ENCODE measurements around the gene PPY. TPM values are rescaled to one million over a fixed set of nuclear protein-coding genes. Genes with fewer than 3 reads are reported as not detected.
A peak's percentile ranks its signal among the peaks of the same experiment; 100 is the strongest.

The PPY gene
- not detected for total RNA-seq

- Mint-ChIP-seq H3K4me1 (peaks cover 10% of the 10 kb centered on the region), H3K4me3 (no peak within 1 kb of the TSS), H3K9me3 (ENCODE audit: low read depth) (no peaks in the 10 kb centered on the region), H3K27me3 (peaks cover 8% of the 10 kb centered on the region), H3K27ac (no peak within 1 kb of the TSS), H3K36me3 (ENCODE audit: low read depth) (no peaks in the 10 kb centered on the region)
- CTCF ChIA-PET, result interaction anchor here (1.2 to 5.1 kb wide), 5 partner anchors 16 to 53 kb away, joined by 3 to 59 read pairs (median 20); no protein-coding TSS in a partner anchor
- DNase-seq (no peak), ATAC-seq (no peak)
- POLR2A ChIA-PET, result no interaction called here
- intact Hi-C loops (cut with DNase I, micrococcal nuclease), result no loop called here
Measured at GRCh38 chr17:43942051-43942685, at the start of gene PPY. PPY (minus strand) TSS chr17:43942476; CDS start chr17:43941654, 822 bp downstream.

DNA sequence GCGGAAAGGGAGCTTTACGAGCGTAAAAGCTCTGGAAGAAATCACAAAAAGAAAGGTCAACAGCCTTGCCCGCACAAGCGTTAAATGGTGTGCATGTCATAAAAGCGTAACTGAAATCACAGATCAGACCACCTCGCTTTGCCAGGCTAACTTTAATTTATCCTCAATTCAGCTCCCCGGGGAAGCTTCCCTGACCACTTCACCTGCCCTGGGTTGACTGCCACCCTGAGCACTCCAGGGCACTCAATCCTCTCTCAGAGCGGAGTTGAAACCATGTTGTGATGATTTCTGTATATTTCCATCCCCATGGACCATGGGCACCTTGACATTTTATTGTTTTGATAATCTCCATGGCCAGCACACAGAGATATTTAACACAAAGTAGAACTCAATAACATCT is 46.0 kb upstream of the PPY start:
- intact Hi-C loops (cut with DNase I, micrococcal nuclease), result no loop called here
- peaks cover 2% of the 10 kb centered on the region for H3K4me1 Mint-ChIP-seq
- peaks cover 23% of the 10 kb centered on the region for H3K27me3 Mint-ChIP-seq
- H3K4me3 Mint-ChIP-seq, result no peak overlapping the region
- ATAC-seq (no peak), DNase-seq (no peak)
- ChIA-PET CTCF (interaction anchor here (0.7 kb wide), 4 partner anchors 9 to 423 kb away, joined by 3 read pairs; no protein-coding TSS in a partner anchor), POLR2A (interaction anchor here (0.6 kb wide), 1 partner anchor 233 kb away, joined by 3 read pairs; no protein-coding TSS in a partner anchor)
- no peak overlapping the region for H3K27ac Mint-ChIP-seq
- no peaks in the 10 kb centered on the region for H3K36me3 Mint-ChIP-seq (ENCODE audit: low read depth)
- H3K9me3 Mint-ChIP-seq (ENCODE audit: low read depth), result no peaks in the 10 kb centered on the region

DNA sequence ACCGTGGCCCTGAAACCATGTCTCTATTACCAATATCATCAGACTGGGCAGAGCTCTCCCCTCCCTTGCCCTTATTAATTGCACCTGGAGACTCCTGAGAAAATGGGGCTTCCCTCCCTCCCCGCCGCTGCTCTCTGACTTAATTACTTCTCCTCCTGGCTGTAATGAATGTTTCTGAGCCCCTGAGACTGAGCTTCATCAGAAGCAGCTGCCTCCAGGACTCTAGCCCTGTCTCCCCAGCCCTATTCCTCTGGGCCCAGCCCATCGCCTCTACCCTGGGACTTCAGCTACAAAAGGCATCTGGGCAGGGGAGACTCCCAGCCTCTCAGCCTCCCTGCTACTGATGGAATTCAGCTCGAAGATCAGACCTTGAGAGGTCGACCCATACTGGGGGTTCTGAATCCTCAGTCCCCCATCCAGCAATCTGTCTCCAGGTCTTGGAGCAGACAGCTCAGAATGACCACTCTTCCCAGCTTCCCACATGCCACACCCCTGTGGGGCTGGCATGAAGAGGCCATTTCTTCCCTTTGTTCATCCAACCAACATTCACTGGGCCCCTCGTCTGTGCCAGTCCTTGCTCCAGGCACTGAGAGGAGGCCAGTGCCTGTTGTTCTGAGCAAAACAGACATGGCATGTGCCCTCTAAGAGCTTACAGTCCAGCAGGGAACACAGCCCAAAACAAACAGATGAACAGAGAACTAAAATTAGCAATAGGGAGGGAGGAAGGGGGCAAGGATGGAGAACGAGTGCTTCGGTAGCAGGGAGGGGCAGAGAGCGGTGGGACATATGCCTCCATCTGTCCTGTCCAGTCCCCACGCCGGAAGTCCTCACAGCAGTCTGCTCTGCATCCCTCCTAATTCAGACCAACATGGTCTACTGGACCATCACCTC is 45.1 kb upstream of the PPY start:
- H3K27me3 Mint-ChIP-seq, result peaks cover 27% of the 10 kb centered on the region
- H3K4me1 Mint-ChIP-seq, result peaks cover 4% of the 10 kb centered on the region
- H3K36me3 Mint-ChIP-seq (ENCODE audit: low read depth), result no peaks in the 10 kb centered on the region
- intact Hi-C loops (cut with DNase I, micrococcal nuclease), result no loop called here
- no peak overlapping the region for H3K4me3 Mint-ChIP-seq
- ATAC-seq (no peak), DNase-seq (no peak)
- H3K27ac Mint-ChIP-seq, result no peak overlapping the region
- CTCF ChIA-PET, result interaction anchor here (0.6 to 1.3 kb wide), 4 partner anchors 8 to 299 kb away, joined by 3 to 4 read pairs (median 3); no protein-coding TSS in a partner anchor
- POLR2A ChIA-PET, result no interaction called here
- H3K9me3 Mint-ChIP-seq (ENCODE audit: low read depth), result no peaks in the 10 kb centered on the region

DNA sequence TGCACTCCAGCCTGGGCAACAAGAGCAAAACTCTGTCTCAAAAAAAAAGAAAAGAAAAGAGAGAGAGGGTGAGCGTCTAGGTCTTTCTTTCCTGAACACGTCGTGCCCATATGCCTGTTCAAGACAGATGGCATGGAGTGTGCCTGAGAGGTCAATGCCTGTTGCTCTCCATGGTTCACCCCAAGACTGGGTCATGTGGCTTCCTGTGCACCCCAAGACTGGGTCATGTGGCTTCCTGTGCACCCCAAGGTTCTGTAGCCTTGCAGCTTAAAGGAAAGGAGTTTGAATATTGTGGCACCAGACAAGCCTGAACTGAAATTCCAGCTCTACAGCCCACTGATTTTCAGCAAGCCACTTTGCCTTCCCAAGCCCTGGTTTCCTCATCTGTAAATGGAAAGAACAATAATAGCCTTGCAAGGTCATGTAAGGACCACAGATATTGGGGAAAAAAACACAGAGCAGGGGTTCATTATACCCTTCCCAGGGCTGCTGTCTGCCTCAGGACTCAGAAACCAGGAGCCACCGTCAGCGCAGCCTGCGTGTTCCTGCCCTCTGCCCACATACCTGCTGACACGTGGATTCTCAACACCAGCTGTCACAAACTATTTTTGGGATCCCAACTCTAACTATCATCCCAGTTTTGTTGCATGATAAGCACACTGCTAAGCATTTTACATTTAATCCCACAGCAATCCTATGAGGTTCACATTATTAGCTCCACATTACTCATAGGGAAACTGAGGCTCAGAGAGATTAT is 44.1 kb upstream of the PPY start:
- H3K27ac Mint-ChIP-seq, result no peak overlapping the region
- no peak overlapping the region for H3K4me3 Mint-ChIP-seq
- ChIA-PET POLR2A (no interaction called here), CTCF (interaction anchor here (0.6 to 1.3 kb wide), 4 partner anchors 11 to 300 kb away, joined by 3 to 4 read pairs (median 3); partner anchors contain the start of gene PPY)
- ATAC-seq (no peak), DNase-seq (no peak)
- peaks cover 34% of the 10 kb centered on the region for H3K27me3 Mint-ChIP-seq
- intact Hi-C loops (cut with DNase I, micrococcal nuclease), result no loop called here
- H3K9me3 Mint-ChIP-seq (ENCODE audit: low read depth), result no peaks in the 10 kb centered on the region
- H3K4me1 Mint-ChIP-seq, result peaks cover 4% of the 10 kb centered on the region
- no peaks in the 10 kb centered on the region for H3K36me3 Mint-ChIP-seq (ENCODE audit: low read depth)

DNA sequence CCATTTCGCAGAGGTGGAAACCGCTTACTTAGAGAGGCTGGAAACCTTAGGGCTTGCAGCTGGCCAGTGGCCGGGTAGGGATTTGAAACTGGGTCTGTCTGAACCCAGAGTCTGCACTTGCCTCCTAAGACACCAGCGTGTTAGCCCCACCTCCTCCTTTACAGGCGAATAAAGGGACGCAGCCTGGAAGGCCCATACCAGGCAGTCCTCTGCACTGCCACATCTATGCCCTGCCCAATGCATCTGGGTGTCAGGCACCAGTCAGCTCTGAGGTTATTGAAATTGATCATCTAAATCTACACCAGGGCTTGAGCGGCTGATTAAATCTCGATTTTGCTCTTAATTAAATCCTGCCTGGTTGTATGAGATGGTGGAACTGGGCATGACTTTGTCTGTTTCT is 42.2 kb upstream of the PPY start:
- ATAC-seq (no peak), DNase-seq (no peak)
- ChIA-PET CTCF (interaction anchor here (0.8 to 1.4 kb wide), 3 partner anchors 10 to 627 kb away, joined by 3 to 5 read pairs (median 3); no protein-coding TSS in a partner anchor), POLR2A (interaction anchor here (0.6 kb wide), 1 partner anchor 90 kb away, joined by 3 read pairs; no protein-coding TSS in a partner anchor)
- Mint-ChIP-seq H3K4me1 (peaks cover 4% of the 10 kb centered on the region), H3K36me3 (ENCODE audit: low read depth) (no peaks in the 10 kb centered on the region), H3K27me3 (peaks cover 41% of the 10 kb centered on the region), H3K9me3 (ENCODE audit: low read depth) (no peaks in the 10 kb centered on the region), H3K27ac (no peak overlapping the region), H3K4me3 (no peak overlapping the region)
- intact Hi-C loops (cut with DNase I, micrococcal nuclease), result no loop called here

DNA sequence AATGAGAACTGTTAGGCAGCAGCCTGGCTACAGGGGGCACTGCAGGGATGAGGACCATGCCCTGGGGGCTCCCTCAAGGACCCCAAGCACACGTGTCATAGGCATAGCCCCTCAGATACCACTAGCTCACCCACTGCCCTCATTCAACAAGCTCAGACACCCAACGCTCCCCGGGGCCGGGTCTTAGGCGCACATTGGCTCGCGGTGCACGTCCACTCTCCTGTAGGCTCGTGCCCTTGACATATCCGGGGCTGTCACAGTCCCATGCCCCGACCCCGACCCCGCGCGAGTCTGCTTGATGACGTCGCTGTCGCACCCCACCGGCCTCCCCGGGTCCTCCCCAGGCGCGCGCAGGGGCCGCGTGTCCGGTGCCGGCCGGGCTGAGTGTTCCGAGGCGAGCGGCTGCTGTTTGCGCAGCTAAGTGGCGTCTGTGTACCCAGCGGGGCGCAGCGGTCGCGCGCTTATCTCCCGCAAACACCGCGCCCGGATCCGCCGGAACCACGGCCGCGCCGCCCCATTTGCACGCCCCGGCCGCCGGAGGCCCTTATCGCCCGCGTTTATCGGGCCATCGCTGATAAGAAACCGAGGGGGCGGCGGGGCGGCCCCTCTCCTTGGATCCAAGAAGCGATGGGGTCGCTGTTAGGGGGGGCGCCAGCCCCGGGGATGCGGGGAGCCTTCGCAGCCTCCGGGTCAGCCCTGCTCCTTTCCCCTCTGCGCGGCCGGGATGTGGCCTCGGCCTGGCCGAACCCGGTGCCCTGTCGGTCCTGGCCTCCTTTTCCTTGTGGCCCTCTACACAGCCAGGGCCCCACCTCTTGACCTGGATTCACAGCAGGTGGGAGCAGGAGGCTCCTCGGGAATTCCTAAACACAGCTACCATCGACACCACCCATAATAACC is 41.5 kb upstream of the PPY start:
- no peaks in the 10 kb centered on the region for H3K9me3 Mint-ChIP-seq (ENCODE audit: low read depth)
- intact Hi-C loops (cut with DNase I, micrococcal nuclease), result no loop called here
- H3K4me3 Mint-ChIP-seq, result no peak overlapping the region
- H3K27ac Mint-ChIP-seq, result no peak overlapping the region
- H3K36me3 Mint-ChIP-seq (ENCODE audit: low read depth), result no peaks in the 10 kb centered on the region
- DNase-seq (peak; percentile 28), ATAC-seq (no peak)
- H3K27me3 Mint-ChIP-seq, result peaks cover 41% of the 10 kb centered on the region
- ChIA-PET POLR2A (interaction anchor here (0.6 kb wide), 1 partner anchor 91 kb away, joined by 3 read pairs; no protein-coding TSS in a partner anchor), CTCF (interaction anchor here (0.8 to 1.6 kb wide), 9 partner anchors 10 to 626 kb away, joined by 3 to 5 read pairs (median 3); no protein-coding TSS in a partner anchor)
- peaks cover 4% of the 10 kb centered on the region for H3K4me1 Mint-ChIP-seq

- H3K36me3 Mint-ChIP-seq (ENCODE audit: low read depth), result no peaks in the 10 kb centered on the region
- H3K4me3 Mint-ChIP-seq, result no peak overlapping the region
- ChIA-PET POLR2A (no interaction called here), CTCF (interaction anchor here (1.0 to 1.6 kb wide), 5 partner anchors 13 to 58 kb away, joined by 3 to 4 read pairs (median 3); no protein-coding TSS in a partner anchor)
- peaks cover 41% of the 10 kb centered on the region for H3K27me3 Mint-ChIP-seq
- ATAC-seq (no peak), DNase-seq (no peak)
- no peaks in the 10 kb centered on the region for H3K9me3 Mint-ChIP-seq (ENCODE audit: low read depth)
- H3K4me1 Mint-ChIP-seq, result peaks cover 4% of the 10 kb centered on the region
- H3K27ac Mint-ChIP-seq, result no peak overlapping the region
- intact Hi-C loops (cut with DNase I, micrococcal nuclease), result no loop called here
Measured at GRCh38 chr17:43983196-43983514, 40.9 kb upstream of the PPY start.

- POLR2A ChIA-PET, result no interaction called here
- CTCF ChIA-PET, result interaction anchor here (1.3 kb wide), 1 partner anchor 104 kb away, joined by 4 read pairs; no protein-coding TSS in a partner anchor
- no peak overlapping the region for H3K27ac Mint-ChIP-seq
- no peak for DNase-seq
- H3K4me3 Mint-ChIP-seq, result no peak overlapping the region
- ATAC-seq, result no peak
- peaks cover 4% of the 10 kb centered on the region for H3K4me1 Mint-ChIP-seq
- H3K9me3 Mint-ChIP-seq (ENCODE audit: low read depth), result no peaks in the 10 kb centered on the region
- peaks cover 37% of the 10 kb centered on the region for H3K27me3 Mint-ChIP-seq
- no peaks in the 10 kb centered on the region for H3K36me3 Mint-ChIP-seq (ENCODE audit: low read depth)
- intact Hi-C loops (cut with DNase I, micrococcal nuclease), result no loop called here
Measured at GRCh38 chr17:43982171-43982570, 39.9 kb upstream of the PPY start.

DNA sequence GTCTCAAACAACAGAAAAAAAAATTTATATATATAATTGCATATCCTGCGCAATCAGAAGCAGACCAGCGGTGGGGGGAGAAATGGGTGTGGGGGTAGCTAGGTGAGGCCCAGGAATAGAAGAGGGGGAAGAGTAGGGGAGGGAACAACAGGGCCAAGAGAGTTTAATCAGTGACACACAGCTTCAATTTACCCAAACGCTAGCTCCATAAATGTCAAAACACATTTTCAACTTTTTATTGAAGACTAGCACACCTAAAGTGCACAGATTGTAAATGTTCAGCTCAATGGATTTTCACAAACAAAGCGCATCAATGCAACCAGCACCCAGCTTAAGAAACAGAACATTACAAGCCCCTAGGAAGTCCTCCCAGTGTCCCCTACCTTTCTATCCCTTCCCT is 37.4 kb upstream of the PPY start:
- ATAC-seq, result no peak
- H3K36me3 Mint-ChIP-seq (ENCODE audit: low read depth), result no peaks in the 10 kb centered on the region
- intact Hi-C loops (cut with DNase I, micrococcal nuclease), result no loop called here
- H3K4me3 Mint-ChIP-seq, result no peak overlapping the region
- ChIA-PET POLR2A (interaction anchor here (0.6 kb wide), 2 partner anchors 16 to 32 kb away, joined by 3 read pairs; no protein-coding TSS in a partner anchor), CTCF (interaction anchor here (0.9 to 1.2 kb wide), 2 partner anchors 8 to 36 kb away, joined by 3 to 4 read pairs; no protein-coding TSS in a partner anchor)
- peaks cover 29% of the 10 kb centered on the region for H3K27me3 Mint-ChIP-seq
- no peak overlapping the region for H3K27ac Mint-ChIP-seq
- H3K9me3 Mint-ChIP-seq (ENCODE audit: low read depth), result no peaks in the 10 kb centered on the region
- peaks cover 4% of the 10 kb centered on the region for H3K4me1 Mint-ChIP-seq
- no peak for DNase-seq

DNA sequence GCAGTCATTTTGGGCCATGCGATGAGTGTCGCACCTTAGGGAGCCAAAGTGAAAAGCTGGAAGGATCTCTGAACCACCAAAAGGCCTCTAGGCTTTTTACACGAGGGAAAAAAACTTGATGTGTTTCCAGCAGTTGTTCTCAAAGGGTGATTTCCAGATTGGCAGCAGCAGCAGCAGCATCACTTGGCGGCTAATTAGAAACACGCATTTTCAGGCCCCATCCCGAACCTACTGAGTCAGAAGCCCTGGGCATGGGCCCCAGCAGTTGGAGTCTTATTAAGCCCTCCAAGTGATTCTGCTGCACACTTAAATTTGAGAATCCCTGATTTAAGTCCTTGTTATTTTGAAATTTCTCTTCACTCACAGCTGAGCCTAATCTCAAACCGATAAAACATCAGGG is 36.7 kb upstream of the PPY start:
- peaks cover 4% of the 10 kb centered on the region for H3K4me1 Mint-ChIP-seq
- no peak overlapping the region for H3K27ac Mint-ChIP-seq
- ATAC-seq (no peak), DNase-seq (no peak)
- peaks cover 30% of the 10 kb centered on the region for H3K27me3 Mint-ChIP-seq
- no peaks in the 10 kb centered on the region for H3K9me3 Mint-ChIP-seq (ENCODE audit: low read depth)
- intact Hi-C loops (cut with DNase I, micrococcal nuclease), result no loop called here
- POLR2A ChIA-PET, result interaction anchor here (0.6 kb wide), 1 partner anchor 15 kb away, joined by 3 read pairs; no protein-coding TSS in a partner anchor
- no peak overlapping the region for H3K4me3 Mint-ChIP-seq
- H3K36me3 Mint-ChIP-seq (ENCODE audit: low read depth), result no peaks in the 10 kb centered on the region
- CTCF ChIA-PET, result interaction anchor here (0.6 to 1.2 kb wide), 3 partner anchors 9 to 1192 kb away, joined by 3 to 4 read pairs (median 4); no protein-coding TSS in a partner anchor

All from activated CD4-positive, alpha-beta T cell treated with anti-CD3 and anti-CD28 coated beads for 36 hours (primary cell).